Small intestine (tissue), 7 donors: ENCODE measurements around the gene GET4. TPM values are rescaled to one million over a fixed set of nuclear protein-coding genes. Genes with fewer than 3 reads are reported as not detected.
"Not testable (repeated sequence)": the region's sequence is repeated elsewhere in the genome, so short reads cannot be mapped to it uniquely, and the experiment has no call there.

Experiments used
- DNase-seq, 2 donors: peaks; one replicate each; pipeline versions ENCODE4 v3.0.0 to v3.0.0-alpha.2; 2013
- FAIRE-seq: peaks from 2 replicates; lab custom pipeline; 2012; peaks lifted over from hg19 to GRCh38; lab: Jason Lieb, UNC
- H3K27ac ChIP-seq, 3 donors: one replicate each; pipeline ENCODE4 v1.5.1; 2013; ENCODE audit warnings: low read length in 2 of 3, mild to moderate bottlenecking in 2 of 3, control low read depth in 1 of 3, inconsistent platforms in 1 of 3, low read depth in 1 of 3, moderate library complexity in 1 of 3
- H3K27me3 ChIP-seq, 3 donors: one replicate each; pipeline ENCODE4 v1.6.1; 2013; ENCODE audit warnings: low read length in 3 of 3, inconsistent platforms in 1 of 3; ENCODE audit not compliant: control insufficient read depth in 3 of 3, insufficient read depth in 3 of 3
- H3K36me3 ChIP-seq, 3 donors: one replicate each; pipeline ENCODE4 v1.6.1; 2013; ENCODE audit warnings: low read length in 3 of 3, inconsistent platforms in 1 of 3, low read depth in 1 of 3, mild to moderate bottlenecking in 1 of 3, moderate library complexity in 1 of 3; ENCODE audit not compliant: control insufficient read depth in 3 of 3, insufficient read depth in 2 of 3
- H3K4me1 ChIP-seq, 3 donors: one replicate each; pipeline ENCODE4 v1.6.1; 2013; ENCODE audit warnings: low read length in 2 of 3, inconsistent platforms in 1 of 3, low read depth in 1 of 3, mild to moderate bottlenecking in 1 of 3, moderate library complexity in 1 of 3; ENCODE audit not compliant: control insufficient read depth in 3 of 3, insufficient read depth in 2 of 3
- H3K4me3 ChIP-seq, 3 donors: one replicate each; pipeline ENCODE4 v1.5.1; 2013; ENCODE audit warnings: low read length in 3 of 3, control low read depth in 1 of 3, inconsistent platforms in 1 of 3, low read depth in 1 of 3, mild to moderate bottlenecking in 1 of 3, moderate library complexity in 1 of 3
- H3K9me3 ChIP-seq, 2 donors: one replicate each; pipeline ENCODE4 v1.6.1; 2013; ENCODE audit warnings: low read depth in 1 of 2, low read length in 1 of 2; ENCODE audit not compliant: control insufficient read depth in 2 of 2, insufficient read depth in 1 of 2
- WGBS, 3 donors: extraction: QIAGEN DNeasy Blood & Tissue Kit; methylation state at CpG; one replicate each; pipeline ENCODE4 v1.1.7; 2013; 5-methylcytosine and 5-hydroxymethylcytosine counted together
- polyA plus RNA-seq, 4 donors: library from polyadenylated mRNA; stranded (reverse) in 3 of 4; unstranded in 1 of 4; fragments of 200-250 nt in 3 of 4; fragments of 120-200 nt in 1 of 4; gene quantifications; one replicate each; pipeline versions ENCODE4 v1.2.1 to v1.2.3, GENCODE V29; 2013
- donor health status: healthy with polysubstance abuse.
- donor health status: control.
- donor health status: control.
- donor health status: Bipolar disorder and iron deficiency.
- donor health status: healthy.

The GET4 gene
- polyA plus RNA-seq, 4 donors, result 38.9 to 87.2 (median 74.5) TPM

GRCh38 chr7:842431-843031 lies 33.8 kb upstream of the GET4 start:
- H3K9me3 ChIP-seq, result peaks cover 0 to 11% of the 10 kb centered on the region in 2 donors
- H3K4me1 ChIP-seq, result no peaks in the 10 kb centered on the region
- H3K36me3 ChIP-seq, result peaks cover 9 to 76% (median 20%) of the 10 kb centered on the region in 3 donors
- DNase-seq (no peak), FAIRE-seq (no peak)
- H3K27ac ChIP-seq, result peak overlapping the region in 2 of 3 donors; percentile 36 to 65
- H3K4me3 ChIP-seq, result no peak overlapping the region
- 76 to 94% (median 85%) methylated on average over 8 of the region's 8 CpGs for WGBS, 3 donors
- H3K27me3 ChIP-seq, result no peaks in the 10 kb centered on the region

GRCh38 chr7:843230-843629 lies 33.1 kb upstream of the GET4 start:
- Histone ChIP-seq H3K4me3 (no peak overlapping the region), H3K9me3 (peaks cover 0 to 16% of the 10 kb centered on the region in 2 donors), H3K36me3 (peaks cover 9 to 76% (median 20%) of the 10 kb centered on the region in 3 donors), H3K27ac (no peak overlapping the region), H3K4me1 (no peaks in the 10 kb centered on the region), H3K27me3 (no peaks in the 10 kb centered on the region)
- DNase-seq (no peak), FAIRE-seq (no peak)
- WGBS, 3 donors, result 93 to 95% (median 95%) methylated on average over 17 of the region's 17 CpGs

GRCh38 chr7:844043-844442 lies 32.3 kb upstream of the GET4 start:
- Histone ChIP-seq H3K36me3 (peaks cover 9 to 73% (median 18%) of the 10 kb centered on the region in 3 donors), H3K4me1 (no peaks in the 10 kb centered on the region), H3K27me3 (no peaks in the 10 kb centered on the region), H3K4me3 (no peak overlapping the region), H3K9me3 (peaks cover 0 to 19% of the 10 kb centered on the region in 2 donors), H3K27ac (no peak overlapping the region)
- DNase-seq (no peak), FAIRE-seq (no peak)
- 89 to 94% (median 93%) methylated on average over 14 of the region's 14 CpGs for WGBS, 3 donors

- WGBS, 3 donors, result 93 to 98% (median 98%) methylated on average over 15 of the region's 15 CpGs
- FAIRE-seq (no peak), DNase-seq (no peak)
- H3K27ac ChIP-seq, result no peak overlapping the region
- H3K36me3 ChIP-seq, result peaks cover 9 to 74% (median 20%) of the 10 kb centered on the region in 3 donors
- no peaks in the 10 kb centered on the region for H3K4me1 ChIP-seq
- H3K9me3 ChIP-seq, result peaks cover 0 to 19% of the 10 kb centered on the region in 2 donors
- no peaks in the 10 kb centered on the region for H3K27me3 ChIP-seq
- no peak overlapping the region for H3K4me3 ChIP-seq
These were observed 31.8 kb upstream of the GET4 start for GRCh38 chr7:844514-844913.

GRCh38 chr7:845091-845490 lies 31.3 kb upstream of the GET4 start:
- H3K4me1 ChIP-seq, result no peaks in the 10 kb centered on the region
- H3K9me3 ChIP-seq, result peaks cover 0 to 19% of the 10 kb centered on the region in 2 donors
- WGBS, 3 donors, result 94 to 98% (median 95%) methylated on average over 22 of the region's 22 CpGs
- FAIRE-seq, result no peak
- no peaks in the 10 kb centered on the region for H3K27me3 ChIP-seq
- H3K36me3 ChIP-seq, result peaks cover 14 to 74% (median 18%) of the 10 kb centered on the region in 3 donors
- DNase-seq, result no peak
- H3K27ac ChIP-seq, result no peak overlapping the region
- no peak overlapping the region for H3K4me3 ChIP-seq

- peaks cover 14 to 73% (median 16%) of the 10 kb centered on the region in 3 donors for H3K36me3 ChIP-seq
- no peak for FAIRE-seq
- no peak overlapping the region for H3K27ac ChIP-seq
These were observed 30.6 kb upstream of the GET4 start for GRCh38 chr7:845731-846130.

GRCh38 chr7:846958-847650 lies 29.2 kb upstream of the GET4 start:
- Histone ChIP-seq H3K36me3 (peaks cover 14 to 76% (median 18%) of the 10 kb centered on the region in 3 donors), H3K9me3 (peaks cover 0 to 19% of the 10 kb centered on the region in 2 donors)
- not testable (repeated sequence) for FAIRE-seq, H3K4me3 ChIP-seq, DNase-seq, H3K27me3 ChIP-seq, H3K27ac ChIP-seq, H3K4me1 ChIP-seq
- WGBS, 3 donors, result 93 to 96% (median 94%) methylated on average over 11 to 37 of the region's 37 CpGs

More at GRCh38 chr7:845731-846130, 30.6 kb upstream of the GET4 start:
- H3K4me3 ChIP-seq, result no peak overlapping the region
- WGBS, 3 donors, result 97 to 98% (median 98%) methylated on average over 11 of the region's 11 CpGs
- no peaks in the 10 kb centered on the region for H3K4me1 ChIP-seq
- H3K9me3 ChIP-seq, result peaks cover 0 to 19% of the 10 kb centered on the region in 2 donors
- H3K27me3 ChIP-seq, result no peaks in the 10 kb centered on the region
- no peak for DNase-seq

- 92 to 98% (median 96%) methylated on average over 15 to 21 of the region's 28 CpGs for WGBS, 3 donors
- Histone ChIP-seq H3K36me3 (peaks cover 15 to 74% (median 16%) of the 10 kb centered on the region in 3 donors), H3K9me3 (peaks cover 0 to 19% of the 10 kb centered on the region in 2 donors)
- not testable (repeated sequence) for H3K4me1 ChIP-seq, H3K4me3 ChIP-seq, H3K27ac ChIP-seq, FAIRE-seq, H3K27me3 ChIP-seq, DNase-seq
These were observed 28.6 kb upstream of the GET4 start for GRCh38 chr7:847728-848127.
